Epithelial cell of proximal tubule (primary cell): ENCODE results near the gene MAP4K5. TPM values are rescaled to one million over a fixed set of nuclear protein-coding genes. Genes with fewer than 3 reads are reported as not detected.

Experiments used
- DNase-seq: peaks from one replicate; pipeline ENCODE4 v3.0.0-alpha.2; 2011; ENCODE audit warnings: low read depth
- H3K4me3 ChIP-seq: 2 replicates; pipeline ENCODE4 v1.5.1; 2011; ENCODE audit warnings: low read depth, mild to moderate bottlenecking, low read length
- CTCF ChIP-seq: conservative IDR thresholded peaks from 2 replicates; pipeline ENCODE4 v1.5.1; 2012; ENCODE audit warnings: low read depth, mild to moderate bottlenecking, low read length
- total RNA-seq: library from RNA; depleted of rRNA; stranded (reverse); fragments of >200 nt; gene quantifications from 2 replicates; pipeline ENCODE4 v1.2.3, GENCODE V29; 2015

Gene MAP4K5
- total RNA-seq, 1 donor from 2014 or later = 128 TPM

DNA sequence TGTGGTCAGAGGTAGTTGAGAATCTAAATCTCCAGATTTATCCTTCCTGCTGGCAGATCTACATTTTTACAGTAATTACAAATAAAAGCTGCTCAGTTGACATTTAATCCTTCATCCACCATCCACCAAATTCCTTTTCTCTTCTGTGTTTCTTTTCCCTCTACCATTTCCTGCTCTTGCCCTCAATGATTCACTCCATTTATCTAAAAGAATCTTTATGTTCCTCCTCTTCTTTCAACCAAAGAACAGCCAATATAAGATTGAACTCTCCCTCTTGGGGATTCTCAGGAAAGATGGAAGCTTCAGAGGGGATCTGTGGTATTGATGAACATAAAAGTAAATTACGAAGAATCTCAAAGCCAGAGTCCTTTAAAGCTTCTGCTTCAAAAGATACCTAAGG lies 4.4 kb downstream of the MAP4K5 start:
- TF ChIP-seq CTCF = no peak
- no peak overlapping the region for H3K4me3 ChIP-seq
- no peak for DNase-seq

DNA sequence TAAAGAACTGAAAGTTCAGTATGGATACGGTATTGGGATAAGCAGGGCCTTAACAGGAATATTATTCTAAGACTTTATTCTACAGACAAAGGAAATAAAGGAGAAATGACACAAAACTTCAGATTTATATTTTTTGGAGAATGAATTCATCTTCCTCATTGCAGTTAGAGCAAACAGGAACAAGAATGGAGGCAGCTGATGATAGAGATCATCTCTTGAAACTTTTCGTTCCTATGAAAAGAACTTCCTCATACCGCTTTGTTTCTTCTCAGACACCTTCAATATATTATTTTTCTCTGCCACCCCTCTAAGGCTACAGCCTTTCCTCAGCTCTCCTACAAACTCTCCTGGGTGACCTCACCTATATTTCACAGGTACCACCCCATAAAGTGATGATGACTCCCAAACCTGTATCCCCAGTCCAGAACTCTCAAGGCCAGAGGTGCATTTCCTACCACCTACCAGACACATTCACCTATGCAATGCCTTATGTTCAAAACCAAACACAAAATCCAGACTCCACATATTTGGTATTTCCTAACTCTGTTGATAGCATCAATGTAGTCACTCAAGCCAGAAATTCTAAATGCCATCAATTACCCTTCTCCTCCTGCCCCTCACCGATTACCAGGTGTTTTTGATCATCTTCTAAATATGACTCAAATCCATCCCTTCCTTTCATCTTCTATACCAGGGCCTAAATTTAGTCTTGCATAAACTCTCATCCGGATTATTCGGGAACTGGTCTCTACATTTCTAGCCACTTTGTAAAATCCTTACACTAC lies 7.4 kb downstream of the MAP4K5 start:
- TF ChIP-seq CTCF = no peak
- no peak overlapping the region for H3K4me3 ChIP-seq
- no peak for DNase-seq

- DNase-seq = no peak
- TF ChIP-seq CTCF = no peak
- H3K4me3 ChIP-seq = no peak overlapping the region
Measured at GRCh38 chr14:50524060-50524459, 8.3 kb downstream of the MAP4K5 start.

- DNase-seq = no peak
- no peak for TF ChIP-seq CTCF
- no peak overlapping the region for H3K4me3 ChIP-seq
Measured at GRCh38 chr14:50523271-50524041, 8.9 kb downstream of the MAP4K5 start.

DNA sequence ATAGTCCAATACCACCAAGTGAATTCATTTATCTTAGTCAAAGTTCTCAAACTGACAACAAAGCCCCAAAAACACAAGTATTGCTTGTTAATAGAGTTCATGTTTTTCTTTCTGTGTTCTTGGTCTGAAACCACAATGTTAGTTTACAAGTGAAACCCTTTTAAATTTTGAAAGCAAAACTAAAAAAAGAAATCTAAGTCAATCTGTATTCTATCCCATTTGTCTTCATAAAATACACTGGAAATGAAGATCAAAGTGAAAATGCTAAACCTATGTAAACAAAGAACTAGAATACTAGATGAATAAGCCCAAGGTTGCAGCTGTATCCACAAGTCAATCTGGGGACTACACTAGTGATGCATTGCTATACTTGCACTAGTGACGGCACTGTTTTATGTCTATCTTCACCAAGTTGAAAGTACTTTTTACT lies 10.4 kb downstream of the MAP4K5 start:
- DNase-seq = no peak
- no peak for TF ChIP-seq CTCF
- H3K4me3 ChIP-seq = no peak overlapping the region

DNA sequence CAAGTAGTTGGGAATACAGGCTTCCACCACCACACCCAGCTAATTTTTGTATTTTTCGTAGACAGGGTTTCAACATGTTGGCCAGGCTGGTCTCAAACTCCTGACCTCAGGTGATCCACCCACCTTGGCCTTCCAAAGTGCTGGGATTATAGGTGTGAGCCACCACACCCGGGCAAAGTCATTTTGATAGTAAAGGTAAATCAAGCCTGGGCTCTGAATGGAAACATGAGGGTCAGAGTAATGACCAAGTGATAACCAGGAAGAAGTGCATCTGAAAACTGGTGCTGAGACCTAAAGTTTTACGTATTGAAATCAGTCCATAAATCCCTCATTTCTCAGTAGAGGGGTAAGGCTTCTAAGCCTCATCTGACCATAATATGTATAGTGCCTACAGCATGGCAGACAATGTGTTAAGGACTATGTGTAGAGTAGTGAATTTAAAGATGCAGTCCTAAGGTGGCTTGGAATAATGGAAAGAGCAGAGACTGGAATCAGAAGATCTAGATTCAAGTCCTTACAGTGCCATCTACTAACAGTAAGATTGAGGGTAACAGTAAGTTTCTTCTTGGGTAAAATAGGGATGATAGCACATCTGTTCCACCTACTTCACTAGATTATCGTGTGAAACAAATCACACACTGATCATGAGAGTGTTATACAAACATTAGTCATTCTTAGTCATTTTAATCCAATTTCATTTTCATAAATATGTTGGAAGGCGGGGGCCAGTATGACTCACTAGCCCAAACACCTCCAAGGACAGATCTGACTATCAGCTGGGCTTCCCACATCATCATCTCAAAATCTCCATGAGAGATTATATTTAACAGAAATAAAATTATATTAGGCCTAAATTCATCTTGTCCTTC lies 11.2 kb downstream of the MAP4K5 start:
- H3K4me3 ChIP-seq = no peak overlapping the region
- no peak for TF ChIP-seq CTCF
- DNase-seq = no peak
